H54 (cell line): ENCODE results near the gene SLC22A2.

Experiments used
- DNase-seq: peaks from one replicate; pipeline ENCODE4 v3.0.0; 2011; ENCODE audit warnings: low spot score, mixed read lengths; ENCODE audit not compliant: insufficient read length
- FAIRE-seq: peaks from 3 replicates; lab custom pipeline; 2011; peaks lifted over from hg19 to GRCh38; lab: Jason Lieb, UNC
- POLR2A ChIP-seq: IDR thresholded peaks from 2 replicates; pipeline ENCODE4 v1.6.1; 2011; ENCODE audit warnings: low read depth, mild to moderate bottlenecking, low read length

Gene SLC22A2

GRCh38 chr6:160265869-160266476 is 7.4 kb upstream of the SLC22A2 start:
- DNase-seq (no peak), FAIRE-seq (no peak)
- no peak for TF ChIP-seq POLR2A

DNA sequence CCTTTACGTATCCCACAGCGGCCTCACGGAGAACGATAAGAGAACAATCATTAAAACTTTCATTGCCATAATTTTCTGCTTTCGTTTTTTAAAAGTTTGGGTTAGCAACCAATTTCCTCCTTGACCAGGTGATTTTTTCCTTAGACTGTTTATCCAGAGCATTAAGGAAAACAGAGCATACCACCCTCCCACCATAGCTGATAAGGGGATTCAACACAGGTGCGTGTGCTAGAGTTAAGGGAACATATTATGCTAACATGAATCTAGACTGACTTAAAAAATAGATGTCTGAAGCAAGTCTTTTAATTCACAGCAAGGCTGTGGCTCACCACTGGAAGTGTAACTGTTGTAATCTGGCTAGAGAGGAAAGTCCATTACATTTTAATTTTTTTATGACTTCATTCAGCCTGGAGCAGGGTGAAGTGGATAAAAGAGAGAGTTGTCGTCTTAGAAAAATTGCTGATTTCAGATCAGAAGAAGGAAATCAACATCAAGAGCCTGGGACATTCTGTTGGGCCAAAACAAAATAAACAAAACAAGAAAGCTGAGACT is 5.5 kb upstream of the SLC22A2 start:
- no peak for TF ChIP-seq POLR2A
- FAIRE-seq, result no peak
- DNase-seq, result no peak

GRCh38 chr6:160263196-160263939 is 4.7 kb upstream of the SLC22A2 start:
- DNase-seq (no peak), FAIRE-seq (no peak)
- TF ChIP-seq POLR2A, result no peak

- FAIRE-seq, result no peak
- DNase-seq, result no peak
- TF ChIP-seq POLR2A, result no peak
These were observed 3.5 kb upstream of the SLC22A2 start for GRCh38 chr6:160261991-160262680.

DNA sequence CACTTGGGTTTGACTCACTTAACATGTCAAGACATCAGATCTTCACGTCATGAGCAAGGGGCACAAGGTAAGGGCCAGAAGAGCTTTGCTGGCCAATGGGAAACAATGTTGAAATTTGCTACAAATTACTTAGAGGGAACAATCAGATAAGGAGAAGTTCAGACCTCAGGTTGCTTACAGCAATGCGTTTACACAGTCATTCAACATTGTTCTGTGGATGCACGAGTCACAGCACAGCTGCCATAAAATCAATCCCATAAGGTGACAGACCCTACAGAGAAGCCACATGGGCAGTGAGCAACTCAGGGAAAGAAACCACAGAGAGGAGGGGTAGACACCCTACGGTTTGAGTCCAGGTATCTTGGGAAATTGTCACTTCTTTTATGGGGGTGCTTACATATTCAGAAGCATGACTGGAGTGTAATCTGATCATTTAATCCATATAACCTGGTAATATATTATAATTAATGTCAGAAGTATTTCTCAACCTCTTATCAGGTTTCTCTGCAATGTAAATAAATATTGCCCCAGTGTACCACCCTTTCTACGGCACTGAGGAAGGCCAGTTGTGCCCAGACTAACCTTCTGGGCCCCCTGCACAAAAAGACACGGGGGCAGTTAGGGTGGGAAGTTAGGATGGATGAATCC is 2.3 kb upstream of the SLC22A2 start:
- no peak for DNase-seq

DNA sequence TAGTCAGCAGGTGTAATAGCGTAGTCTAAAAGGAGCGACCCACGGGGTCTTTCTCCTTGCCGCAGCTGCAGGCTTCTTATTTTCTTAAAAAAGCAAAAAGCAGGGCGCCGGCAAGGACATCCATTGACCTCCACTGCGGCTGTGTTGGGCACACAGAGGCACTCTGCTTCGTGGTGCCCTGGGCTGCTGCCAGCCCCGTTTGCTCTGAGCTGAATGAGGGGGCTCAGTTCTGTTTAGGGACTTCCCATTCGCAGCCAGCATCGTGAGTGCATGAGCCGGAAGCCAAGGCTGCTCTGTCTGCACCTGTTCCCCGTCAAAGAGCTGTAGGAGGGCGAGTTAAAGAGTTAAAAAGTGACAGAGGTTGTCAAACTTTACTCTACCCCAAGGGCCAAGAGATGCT is 1.7 kb upstream of the SLC22A2 start:
- no peak for FAIRE-seq
- no peak for TF ChIP-seq POLR2A
- DNase-seq, result no peak

More for the DNA sequence above, 2.3 kb upstream of the SLC22A2 start:
- no peak for FAIRE-seq
- no peak for TF ChIP-seq POLR2A

- no peak for DNase-seq
- FAIRE-seq, result no peak
- TF ChIP-seq POLR2A, result no peak
These were observed 977 bp upstream of the SLC22A2 start for GRCh38 chr6:160259598-160259997.

DNA sequence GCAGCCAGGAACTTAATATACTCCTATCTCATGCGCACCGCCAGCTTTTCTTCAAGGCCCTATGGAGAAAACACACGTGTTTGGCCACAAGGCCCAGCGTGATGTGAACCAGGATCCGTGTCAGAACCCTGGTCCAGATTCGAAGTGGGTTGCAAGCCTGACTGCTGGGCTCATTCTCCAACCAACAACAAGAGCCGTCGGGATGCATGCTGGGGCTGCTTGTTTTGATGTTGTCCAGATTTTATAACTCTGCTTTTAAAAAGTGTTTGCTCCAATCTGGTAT is 463 bp upstream of the SLC22A2 start:
- DNase-seq (no peak), FAIRE-seq (no peak)
- no peak for TF ChIP-seq POLR2A

DNA sequence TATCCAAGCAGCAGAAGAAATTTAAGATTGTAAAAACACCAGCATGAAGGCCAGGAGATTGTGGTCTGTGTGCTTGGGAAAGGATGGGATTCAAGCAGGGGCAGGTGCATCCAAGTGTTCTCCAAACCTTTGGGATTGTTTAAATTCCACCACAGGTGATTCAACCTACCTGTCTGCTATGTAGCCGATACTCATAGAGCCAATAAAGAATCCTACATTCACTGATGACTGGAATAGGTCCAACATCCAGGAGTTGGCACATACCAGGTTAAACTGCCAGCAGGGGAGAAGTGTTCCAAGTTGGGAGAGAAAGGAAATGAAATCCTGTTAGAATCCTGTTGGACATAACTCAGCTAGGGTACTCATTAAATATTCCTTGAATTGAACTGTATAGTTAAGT is 2.2 kb downstream of the SLC22A2 start:
- DNase-seq (no peak), FAIRE-seq (no peak)
- TF ChIP-seq POLR2A, result no peak

DNA sequence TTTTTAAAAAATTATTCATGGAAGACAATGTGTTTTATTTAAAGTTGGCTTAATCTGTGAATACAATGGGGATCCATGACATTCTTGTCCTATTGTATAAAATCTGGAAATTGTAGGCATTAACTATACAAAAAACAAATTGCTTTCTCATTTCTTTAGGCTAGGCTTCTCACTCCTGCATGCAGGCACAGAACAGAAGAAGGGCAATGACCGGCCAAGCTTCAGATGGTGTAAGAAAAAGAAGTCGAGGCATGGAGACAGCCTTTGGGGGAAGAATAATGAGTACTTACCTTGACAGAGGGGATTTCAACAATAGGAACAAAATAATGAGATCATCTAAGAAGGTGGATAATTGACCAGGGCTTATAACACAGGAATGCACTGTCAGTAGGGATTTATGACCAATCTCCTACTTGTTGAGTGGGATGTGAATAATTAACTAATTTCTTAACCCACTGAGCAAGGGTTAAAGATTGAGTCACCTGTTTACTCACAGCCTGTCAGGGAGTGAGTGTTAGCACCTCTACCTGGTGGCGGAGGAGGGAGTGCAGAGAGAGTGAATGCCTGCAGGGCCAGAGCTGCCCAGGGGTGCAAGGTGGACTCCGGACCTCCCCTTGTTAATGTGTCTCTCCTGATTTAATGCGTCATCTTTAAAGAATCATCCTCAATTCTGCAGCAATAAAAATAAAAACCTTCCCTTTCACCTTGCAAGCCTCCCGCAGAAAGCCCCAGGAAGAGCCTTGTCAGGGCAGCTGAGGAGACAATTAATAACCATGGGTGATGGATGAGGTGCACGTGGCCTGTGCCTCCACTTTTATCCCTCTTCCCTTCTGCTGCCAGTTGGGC is 3.9 kb downstream of the SLC22A2 start:
- DNase-seq, result no peak
- TF ChIP-seq POLR2A, result no peak
- FAIRE-seq, result no peak

DNA sequence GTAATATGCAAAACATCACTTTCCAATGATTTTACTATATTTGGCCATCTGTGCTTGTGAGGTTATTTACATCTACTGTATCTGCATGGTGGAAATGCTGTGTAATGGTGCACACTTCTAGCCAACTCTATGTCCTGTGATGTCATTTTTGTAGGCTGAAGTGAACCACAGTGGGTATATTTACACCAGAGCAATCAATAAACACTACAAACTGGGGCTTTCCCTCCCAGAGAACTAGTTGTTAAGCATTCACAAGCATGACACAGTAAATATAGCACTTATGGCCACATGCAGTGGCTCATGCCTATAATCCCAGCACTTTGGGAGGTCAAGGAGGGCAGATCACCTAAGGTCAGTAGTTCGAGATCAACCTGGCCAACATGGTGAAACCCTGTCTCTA is 4.9 kb downstream of the SLC22A2 start:
- TF ChIP-seq POLR2A, result no peak
- FAIRE-seq, result no peak
- DNase-seq, result no peak

DNA sequence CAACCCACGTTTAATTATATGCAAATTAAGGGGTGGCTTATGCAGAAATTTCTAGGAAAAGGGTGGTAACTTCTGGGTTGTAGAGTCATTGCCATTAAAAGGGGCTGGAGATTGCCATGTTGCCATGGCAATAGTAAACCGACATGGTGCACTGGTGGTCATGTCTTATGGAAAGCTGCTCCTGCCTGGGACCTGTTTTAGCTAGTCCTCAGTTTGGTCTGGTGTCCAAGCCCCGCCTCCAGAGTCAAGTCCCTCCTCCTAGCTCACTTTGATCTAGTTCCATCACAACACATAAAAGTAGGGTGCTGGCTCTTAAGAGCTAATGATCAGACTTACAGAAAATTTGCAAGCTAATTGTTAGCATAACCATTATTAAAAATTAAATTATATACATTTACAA is 5.3 kb downstream of the SLC22A2 start:
- FAIRE-seq (no peak), DNase-seq (no peak)
- TF ChIP-seq POLR2A, result no peak
